ENCODE data around the gene HTRA3.
A peak's percentile ranks its signal among the peaks of the same experiment; 100 is the strongest.
"Not testable (repeated sequence)": the region's sequence is repeated elsewhere in the genome, so short reads cannot be mapped to it uniquely, and the experiment has no call there.

HTRA3 gene

GRCh38 chr4:8330821-8331574 lies 61.4 kb downstream of the HTRA3 start:
- DNase-seq = no peak

- DNase-seq = no peak
Measured at GRCh38 chr4:8331575-8331955, 62.0 kb downstream of the HTRA3 start.

GRCh38 chr4:8332038-8332857 lies 62.7 kb downstream of the HTRA3 start:
- DNase-seq = no peak

DNA sequence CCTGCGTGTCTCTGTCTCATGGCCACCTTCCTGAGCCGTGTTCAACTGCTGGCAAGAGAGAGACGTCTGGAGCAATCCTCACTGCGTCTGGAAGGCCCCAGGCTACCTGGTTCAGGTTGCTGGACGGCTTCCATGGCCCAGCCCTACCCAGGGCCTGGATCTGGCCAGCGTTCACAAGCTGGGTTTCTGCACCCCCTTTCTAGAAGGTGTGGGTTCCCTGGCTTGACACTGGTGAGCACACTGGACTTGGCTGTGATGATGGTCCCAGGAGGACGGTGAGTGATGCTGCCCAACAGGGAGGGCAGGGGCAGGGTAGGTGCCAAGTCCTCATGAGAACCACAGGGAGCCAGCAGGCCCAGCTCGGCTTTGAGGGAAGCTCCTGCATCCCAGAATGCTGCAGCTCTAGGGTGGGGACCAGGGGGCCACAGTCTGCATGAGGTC lies 63.4 kb downstream of the HTRA3 start:
- DNase-seq = no peak

GRCh38 chr4:8333726-8334460 lies 64.3 kb downstream of the HTRA3 start:
- DNase-seq = no peak

DNA sequence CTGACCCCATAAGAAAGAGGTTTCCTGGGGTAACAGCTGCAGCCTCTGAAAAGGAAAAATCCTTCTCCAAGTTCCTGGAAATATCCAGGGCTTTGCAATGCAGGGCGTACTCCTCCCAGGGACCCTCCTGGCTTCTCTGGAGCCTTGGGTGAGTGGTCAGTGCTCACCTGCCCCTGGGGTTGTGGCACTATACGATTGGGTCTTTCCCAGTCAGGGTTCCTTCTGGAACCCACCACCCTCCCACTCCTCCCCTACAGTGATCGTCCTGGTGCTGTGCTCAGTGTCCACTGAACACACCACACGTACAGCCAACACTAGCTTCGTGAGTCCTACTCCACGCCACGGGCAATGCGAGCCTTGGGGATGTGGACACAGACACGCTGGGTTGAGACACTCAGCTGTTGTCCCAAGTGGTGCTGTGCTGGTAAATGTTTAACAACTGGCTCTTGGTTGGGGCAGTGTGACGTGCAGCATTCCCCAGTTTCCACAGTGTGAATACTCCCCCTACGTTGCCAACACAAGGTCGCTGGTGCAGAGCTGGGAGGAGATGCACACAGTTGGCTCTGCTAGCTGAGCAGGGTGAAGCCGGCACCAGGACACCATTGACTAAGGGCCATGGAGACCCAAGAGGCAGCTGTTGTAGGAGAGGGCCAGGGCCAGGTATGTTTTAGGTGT lies 65.4 kb downstream of the HTRA3 start:
- no peak for DNase-seq

DNA sequence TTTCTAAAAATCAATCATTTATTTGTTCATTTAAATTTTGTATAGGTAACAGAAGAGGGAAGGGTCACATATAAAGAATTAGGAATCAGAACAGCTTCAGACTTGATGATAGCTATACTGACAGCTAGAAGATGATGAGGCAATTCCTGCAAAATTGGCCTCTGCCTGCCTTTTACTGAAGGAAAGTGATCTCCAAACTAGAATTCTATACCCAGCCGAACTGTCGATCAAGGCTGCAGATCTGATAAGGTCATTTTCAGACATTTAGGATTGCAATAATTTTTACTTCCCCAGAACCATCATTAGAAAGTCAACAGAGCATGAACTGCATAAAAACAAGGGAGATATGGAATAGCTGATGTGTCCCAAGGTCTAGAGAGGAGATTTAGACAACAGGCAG lies 66.3 kb downstream of the HTRA3 start:
- DNase-seq = no peak

GRCh38 chr4:8336412-8337075 lies 67.0 kb downstream of the HTRA3 start:
- peak; percentile 53 for DNase-seq

- DNase-seq = no peak
Measured at GRCh38 chr4:8338351-8338961, 68.9 kb downstream of the HTRA3 start.

GRCh38 chr4:8340781-8341241 lies 71.3 kb downstream of the HTRA3 start:
- DNase-seq = no peak

GRCh38 chr4:8341281-8341680 lies 71.7 kb downstream of the HTRA3 start:
- DNase-seq = not testable (repeated sequence)

- no peak for DNase-seq
Measured at GRCh38 chr4:8341691-8342090, 72.1 kb downstream of the HTRA3 start.

GRCh38 chr4:8342651-8343261 lies 73.2 kb downstream of the HTRA3 start:
- no peak for DNase-seq

DNA sequence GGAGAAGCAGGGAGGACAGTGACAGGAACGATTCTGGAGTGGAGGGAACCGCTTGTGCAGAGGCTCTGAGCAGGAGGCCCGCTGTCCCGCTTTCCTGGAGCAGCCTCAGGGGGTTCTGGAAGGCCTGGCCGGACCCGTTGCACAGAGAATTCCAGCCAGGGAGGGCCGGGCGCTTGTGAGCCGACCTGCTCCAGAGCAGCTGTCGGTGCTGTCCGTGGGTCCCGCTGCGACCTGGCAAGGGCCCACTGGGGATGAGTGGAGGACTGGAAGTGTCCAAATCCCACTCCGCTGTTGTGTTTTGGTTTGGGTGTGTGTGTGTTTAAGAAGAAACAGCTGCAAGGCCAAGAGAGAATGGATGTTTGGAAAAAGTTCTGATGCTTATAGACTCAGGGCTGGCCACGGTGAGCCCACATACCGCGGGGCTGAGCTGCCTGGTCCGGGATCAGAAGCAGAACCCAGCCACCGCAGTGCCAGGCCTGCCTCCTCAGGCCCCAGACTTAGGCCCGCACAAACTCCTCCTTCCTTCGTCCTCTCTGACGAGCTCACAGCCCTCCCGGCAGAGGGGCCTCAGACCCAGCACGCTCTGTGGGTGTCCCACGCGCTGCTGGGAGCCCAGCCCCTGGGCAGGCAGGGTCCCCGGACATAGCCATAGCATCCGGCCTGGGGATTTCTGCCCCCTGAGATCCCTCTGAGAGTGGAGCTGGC lies 73.9 kb downstream of the HTRA3 start:
- DNase-seq = no peak

DNA sequence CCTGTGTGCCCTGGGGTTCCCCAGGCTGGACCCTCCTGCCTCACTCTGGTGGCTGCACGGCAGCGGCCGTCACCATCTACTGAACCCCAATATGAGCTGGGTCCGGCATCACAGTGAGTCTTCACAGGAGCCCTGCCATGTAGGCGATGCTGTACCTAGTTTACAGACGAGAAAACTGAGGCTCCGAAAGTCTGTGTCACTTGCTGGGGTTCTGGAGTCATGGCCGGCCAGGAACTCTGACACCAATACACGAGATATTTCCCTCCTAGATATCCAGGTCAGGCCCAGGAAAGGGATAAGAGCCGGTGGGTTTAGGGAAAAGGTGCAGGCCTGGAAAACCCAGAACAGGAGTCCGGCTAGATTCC lies 74.4 kb downstream of the HTRA3 start:
- no peak for DNase-seq

- DNase-seq = peak; percentile 30
Measured at GRCh38 chr4:8344377-8344776, 74.8 kb downstream of the HTRA3 start.

DNA sequence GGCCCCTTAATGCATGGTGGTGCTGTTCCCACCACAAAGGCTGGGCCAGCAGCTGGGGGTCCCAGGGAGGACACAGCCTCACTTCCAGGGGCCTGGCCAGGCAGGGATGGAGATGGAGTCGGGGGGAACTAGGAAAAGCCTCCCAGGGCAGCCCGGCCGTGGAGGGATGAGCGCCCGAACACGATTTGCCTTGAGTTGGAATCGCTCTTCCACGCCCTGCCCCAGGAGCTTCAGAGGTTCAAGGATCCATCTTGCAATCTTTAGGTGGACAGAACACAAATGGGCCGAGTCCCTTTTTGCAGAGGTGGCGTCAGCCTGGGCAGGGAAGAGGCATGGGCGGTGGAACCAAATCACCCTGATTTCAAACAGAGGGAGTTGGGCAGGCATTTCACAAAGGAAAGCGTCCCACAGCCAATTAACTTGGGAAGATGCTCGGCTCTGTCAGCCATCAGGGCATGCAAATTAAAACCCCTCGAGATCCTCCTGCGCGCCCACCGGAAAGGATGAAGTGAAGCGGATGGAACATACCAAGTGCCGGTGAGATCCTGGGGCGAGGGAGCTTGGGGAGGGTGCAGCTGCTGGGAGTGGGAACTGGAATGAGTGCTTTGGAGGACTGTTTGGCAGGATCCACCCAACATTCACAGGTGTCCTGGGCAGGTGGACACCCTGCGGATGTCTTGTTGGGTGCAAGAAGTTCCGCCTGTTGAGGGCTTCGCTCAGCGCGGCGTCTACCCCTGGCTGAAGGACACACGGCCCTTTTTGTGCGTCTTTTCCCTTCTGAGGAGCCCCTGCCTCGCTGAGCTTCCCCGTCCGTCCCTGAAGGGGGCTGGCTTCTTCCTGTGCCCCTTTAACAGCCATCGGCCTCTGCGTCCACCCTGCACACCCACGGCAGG lies 75.7 kb downstream of the HTRA3 start:
- no peak for DNase-seq

- DNase-seq = no peak
Measured at GRCh38 chr4:8345946-8346814, 76.6 kb downstream of the HTRA3 start.
